ENCODE results near the gene ATXN7L1.

The ATXN7L1 gene

DNA sequence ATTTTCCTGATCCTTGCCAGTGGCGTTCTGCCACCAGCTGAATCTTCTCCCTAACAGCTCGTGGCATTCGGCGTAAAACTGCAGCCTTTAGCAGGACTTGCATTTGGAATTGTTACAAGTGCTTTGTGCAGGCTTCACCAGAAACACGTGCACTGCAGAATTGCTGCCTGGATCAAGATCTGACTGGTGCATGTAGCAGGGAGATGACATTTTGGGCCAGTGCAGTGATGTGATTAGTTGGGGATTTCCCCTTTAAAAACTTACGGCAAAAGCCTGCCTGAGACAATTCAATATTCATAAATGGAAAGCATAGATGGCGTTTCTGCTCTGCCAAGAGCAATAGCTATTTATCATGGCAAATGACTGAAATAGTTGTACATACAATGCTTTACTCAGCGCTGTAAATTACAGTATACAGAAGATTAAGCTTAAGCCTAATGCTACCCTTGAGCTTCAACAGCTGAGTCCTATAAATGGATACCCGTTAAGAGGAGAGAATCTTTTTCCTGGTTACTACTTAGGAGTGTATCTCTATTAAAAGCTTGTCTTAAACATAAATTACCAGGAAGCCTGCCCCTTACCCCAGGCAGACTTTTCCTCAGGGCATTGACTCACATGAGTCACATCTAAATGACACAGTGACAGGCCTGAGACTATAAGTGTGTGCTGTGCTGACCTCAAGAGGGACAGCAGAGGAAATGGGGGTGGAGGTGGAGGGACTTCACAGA, 106.3 kb downstream of the ATXN7L1 start:
- ChIA-PET CTCF (interaction anchor here (0.6 kb wide), 1 partner anchor 269 kb away, joined by 4 read pairs; no protein-coding TSS in a partner anchor), POLR2A (no interaction called here)
- DNase-seq (ENCODE audit: extremely low spot score) = no peak
- TF ChIP-seq NFRKB (IDR thresholded peaks at IDR 0.05) (no peak), BHLHE40 (IDR thresholded peaks at IDR 0.05; ENCODE audit: borderline replicate concordance) (no peak)

DNA sequence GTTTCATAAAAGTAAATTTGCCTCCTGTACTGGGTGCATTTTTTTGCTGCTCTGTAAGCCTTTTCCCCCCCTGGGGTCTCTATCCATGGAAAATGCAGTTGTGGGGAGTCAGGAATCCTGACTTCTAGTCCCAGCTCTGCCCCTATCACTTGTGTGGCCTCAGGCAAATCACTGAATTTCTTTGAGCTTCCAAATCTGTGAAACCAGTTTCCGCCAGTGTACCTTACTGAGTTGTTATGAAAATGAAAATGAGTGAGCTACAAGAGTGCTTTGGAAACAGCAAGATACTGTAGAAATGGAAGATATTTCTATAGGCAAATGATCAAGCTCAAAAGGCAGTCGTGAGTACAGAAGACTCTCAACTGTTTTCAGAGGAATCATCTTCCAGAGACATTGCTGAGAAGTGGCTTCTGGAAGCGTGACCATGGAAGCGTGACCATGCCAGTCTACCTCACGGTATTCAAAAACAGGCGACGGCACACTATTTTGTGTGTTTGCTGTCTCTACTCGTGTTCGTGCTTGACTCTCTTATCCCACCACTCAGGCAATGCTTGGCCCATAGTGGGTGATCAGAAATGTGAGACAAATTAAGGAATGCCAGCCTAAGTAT, 107.4 kb downstream of the ATXN7L1 start:
- TF ChIP-seq ZNF384 (IDR thresholded peaks at IDR 0.05) (no peak), CTBP1 (IDR thresholded peaks at IDR 0.05; ENCODE audit: borderline replicate concordance) (no peak), LEF1 (IDR thresholded peaks at IDR 0.05; ENCODE audit: borderline replicate concordance) (no peak), SUZ12 (IDR thresholded peaks at IDR 0.05) (no peak), FOXK2 (IDR thresholded peaks at IDR 0.05) (no peak), SP1 (IDR thresholded peaks at IDR 0.05) (no peak), ARNT (IDR thresholded peaks at IDR 0.05) (no peak), NFRKB (IDR thresholded peaks at IDR 0.05) (no peak), L3MBTL2 (conservative IDR thresholded peaks at IDR 0.05) (no peak), BHLHE40 (IDR thresholded peaks at IDR 0.05; ENCODE audit: borderline replicate concordance) (no peak), HDGF (IDR thresholded peaks at IDR 0.05; ENCODE audit: borderline replicate concordance) (no peak), FOXA1 (IDR thresholded peaks at IDR 0.05) (no peak), TARDBP (IDR thresholded peaks at IDR 0.05) (no peak), ELF4 (IDR thresholded peaks at IDR 0.05) (no peak), FOXM1 (IDR thresholded peaks at IDR 0.05; ENCODE audit: borderline replicate concordance) (no peak)
- TF ChIP-seq, protein P1, sequence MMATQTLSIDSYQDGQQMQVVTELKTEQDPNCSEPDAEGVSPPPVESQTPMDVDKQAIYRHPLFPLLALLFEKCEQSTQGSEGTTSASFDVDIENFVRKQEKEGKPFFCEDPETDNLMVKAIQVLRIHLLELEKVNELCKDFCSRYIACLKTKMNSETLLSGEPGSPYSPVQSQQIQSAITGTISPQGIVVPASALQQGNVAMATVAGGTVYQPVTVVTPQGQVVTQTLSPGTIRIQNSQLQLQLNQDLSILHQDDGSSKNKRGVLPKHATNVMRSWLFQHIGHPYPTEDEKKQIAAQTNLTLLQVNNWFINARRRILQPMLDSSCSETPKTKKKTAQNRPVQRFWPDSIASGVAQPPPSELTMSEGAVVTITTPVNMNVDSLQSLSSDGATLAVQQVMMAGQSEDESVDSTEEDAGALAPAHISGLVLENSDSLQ (IDR thresholded peaks at IDR 0.05) = no peak
- POLR2A ChIA-PET = no interaction called here
- DNase-seq (ENCODE audit: extremely low spot score) = no peak
- CTCF ChIA-PET = interaction anchor here (0.5 to 1.2 kb wide), 4 partner anchors 8 to 270 kb away, joined by 3 to 4 read pairs (median 4); partner anchors contain the start of gene RINT1

DNA sequence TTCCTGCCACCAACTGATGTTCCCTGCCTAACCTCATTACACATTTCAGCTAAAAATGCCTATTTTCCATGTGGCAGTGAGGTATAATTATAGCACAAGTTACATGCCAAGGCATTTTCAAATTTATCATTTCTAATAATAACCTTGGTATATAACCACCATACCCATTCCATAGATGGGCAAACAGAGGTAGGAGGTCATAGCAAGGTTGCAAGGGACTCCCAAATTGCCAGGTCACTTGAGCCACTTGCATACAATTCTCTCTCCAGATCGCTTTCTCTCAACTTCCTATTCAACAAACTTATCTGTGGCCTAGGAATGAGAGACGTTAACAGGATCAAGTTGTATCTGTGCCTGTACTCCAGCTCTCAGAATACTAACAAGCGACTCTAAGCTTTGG, 108.3 kb downstream of the ATXN7L1 start:
- ChIA-PET CTCF (no interaction called here), POLR2A (no interaction called here)
- DNase-seq (ENCODE audit: extremely low spot score) = no peak
- TF ChIP-seq ARNT (IDR thresholded peaks at IDR 0.05) = no peak
- no peak for TF ChIP-seq SUZ12 (IDR thresholded peaks at IDR 0.05)
- no peak for TF ChIP-seq L3MBTL2 (conservative IDR thresholded peaks at IDR 0.05)
- TF ChIP-seq HDGF (IDR thresholded peaks at IDR 0.05; ENCODE audit: borderline replicate concordance) = no peak
- TF ChIP-seq TARDBP (IDR thresholded peaks at IDR 0.05) = no peak
- TF ChIP-seq, protein P1 (IDR thresholded peaks at IDR 0.05) = no peak
- no peak for TF ChIP-seq LEF1 (IDR thresholded peaks at IDR 0.05; ENCODE audit: borderline replicate concordance)
- no peak for TF ChIP-seq NFRKB (IDR thresholded peaks at IDR 0.05)
- no peak for TF ChIP-seq FOXK2 (IDR thresholded peaks at IDR 0.05)
- TF ChIP-seq BHLHE40 (IDR thresholded peaks at IDR 0.05; ENCODE audit: borderline replicate concordance) = no peak
- no peak for TF ChIP-seq ELF4 (IDR thresholded peaks at IDR 0.05)
- no peak for TF ChIP-seq FOXA1 (IDR thresholded peaks at IDR 0.05)
- TF ChIP-seq FOXM1 (IDR thresholded peaks at IDR 0.05; ENCODE audit: borderline replicate concordance) = no peak
- no peak for TF ChIP-seq ZNF384 (IDR thresholded peaks at IDR 0.05)
- TF ChIP-seq SP1 (IDR thresholded peaks at IDR 0.05) = no peak
- no peak for TF ChIP-seq CTBP1 (IDR thresholded peaks at IDR 0.05; ENCODE audit: borderline replicate concordance)

DNA sequence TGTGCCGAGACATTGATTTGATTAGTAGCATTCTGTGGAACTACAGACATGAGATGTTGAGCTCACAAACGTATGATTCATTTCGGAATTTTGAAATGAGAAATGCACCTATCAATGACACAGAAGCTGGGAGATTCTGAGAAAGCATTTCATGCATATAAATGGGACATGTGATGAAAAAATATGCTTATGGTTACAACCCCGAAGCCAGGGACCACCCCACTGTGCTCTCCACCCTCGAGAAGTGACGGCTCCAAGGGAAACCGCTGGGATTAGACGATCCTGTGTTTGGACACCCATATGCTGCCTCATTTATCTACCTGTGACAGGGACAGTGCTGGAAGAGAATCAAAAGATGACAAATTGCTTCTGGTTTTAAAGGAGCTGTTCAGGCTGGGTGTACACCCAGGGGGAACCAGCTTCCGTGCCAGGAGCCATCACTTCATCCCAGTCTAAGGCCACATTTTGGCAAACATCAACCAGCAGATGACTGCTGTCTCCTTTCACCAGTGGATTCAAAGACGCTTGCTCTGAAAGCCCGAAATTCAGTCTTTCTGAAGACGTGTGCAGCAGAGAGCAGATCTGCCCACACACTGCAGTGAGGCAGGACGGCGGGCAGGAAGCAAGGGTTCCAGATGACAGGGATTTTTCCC, 109.9 kb downstream of the ATXN7L1 start:
- ChIA-PET CTCF (interaction anchor here (0.6 to 2.8 kb wide), 6 partner anchors 9 to 168 kb away, joined by 3 to 11 read pairs (median 3); no protein-coding TSS in a partner anchor), POLR2A (no interaction called here)
- no peak for DNase-seq (ENCODE audit: extremely low spot score)
- TF ChIP-seq L3MBTL2 (conservative IDR thresholded peaks at IDR 0.05) = no peak
- TF ChIP-seq CTBP1 (IDR thresholded peaks at IDR 0.05; ENCODE audit: borderline replicate concordance) = no peak
- no peak for TF ChIP-seq SP1 (IDR thresholded peaks at IDR 0.05)
- TF ChIP-seq FOXK2 (IDR thresholded peaks at IDR 0.05) = no peak
- TF ChIP-seq, protein P1 (IDR thresholded peaks at IDR 0.05) = no peak

DNA sequence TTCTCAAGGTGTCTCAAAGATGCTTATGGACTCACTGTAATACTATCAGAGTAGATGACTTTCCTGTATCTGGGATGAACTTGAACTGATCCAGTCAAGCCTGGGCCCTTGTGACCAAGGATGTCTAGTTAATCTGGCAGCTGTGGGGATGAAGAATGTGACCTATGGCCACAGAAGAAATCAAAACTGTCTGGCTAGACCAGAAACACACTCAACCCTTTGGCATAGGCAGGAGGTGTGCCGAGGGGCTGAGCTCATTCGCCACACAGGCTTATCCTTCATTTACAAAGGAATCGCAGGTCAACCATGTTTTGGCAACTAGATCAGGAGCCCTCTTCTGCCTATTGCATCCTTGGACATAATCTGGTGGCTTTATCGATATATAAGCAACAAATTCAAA, 110.6 kb downstream of the ATXN7L1 start:
- ChIA-PET CTCF (interaction anchor here (0.6 to 2.8 kb wide), 6 partner anchors 13 to 277 kb away, joined by 3 to 11 read pairs (median 4); no protein-coding TSS in a partner anchor), POLR2A (no interaction called here)
- DNase-seq (ENCODE audit: extremely low spot score) = no peak
- no peak for TF ChIP-seq NFRKB (IDR thresholded peaks at IDR 0.05)
- no peak for TF ChIP-seq ZNF384 (IDR thresholded peaks at IDR 0.05)
- no peak for TF ChIP-seq SP1 (IDR thresholded peaks at IDR 0.05)
- TF ChIP-seq LEF1 (IDR thresholded peaks at IDR 0.05; ENCODE audit: borderline replicate concordance) = no peak
- no peak for TF ChIP-seq L3MBTL2 (conservative IDR thresholded peaks at IDR 0.05)
- no peak for TF ChIP-seq SUZ12 (IDR thresholded peaks at IDR 0.05)
- TF ChIP-seq FOXM1 (IDR thresholded peaks at IDR 0.05; ENCODE audit: borderline replicate concordance) = no peak

DNA sequence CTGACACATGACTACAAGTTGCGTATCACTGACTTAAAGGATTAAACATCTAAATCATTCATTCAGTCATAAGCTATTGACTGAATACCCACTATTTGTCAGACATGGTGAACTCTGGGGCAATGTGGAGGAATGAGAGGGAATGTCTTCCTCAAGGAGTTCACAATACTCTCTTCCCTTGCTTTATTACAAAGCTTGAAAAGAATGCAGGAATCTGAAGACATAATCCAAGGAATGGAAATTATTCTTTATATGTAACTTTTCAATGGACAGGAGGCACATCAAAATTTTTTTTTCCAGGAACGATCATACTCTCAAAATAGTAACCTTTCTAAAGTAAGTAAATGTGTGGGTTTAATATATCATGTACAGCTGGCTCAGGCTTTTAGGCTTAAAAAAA, 111.9 kb downstream of the ATXN7L1 start:
- ChIA-PET CTCF (interaction anchor here (0.7 to 2.8 kb wide), 7 partner anchors 11 to 283 kb away, joined by 3 to 11 read pairs (median 3); no protein-coding TSS in a partner anchor), POLR2A (no interaction called here)
- TF ChIP-seq FOXM1 (IDR thresholded peaks at IDR 0.05; ENCODE audit: borderline replicate concordance) (no peak), LEF1 (IDR thresholded peaks at IDR 0.05; ENCODE audit: borderline replicate concordance) (no peak), ARNT (IDR thresholded peaks at IDR 0.05) (no peak)
- DNase-seq (ENCODE audit: extremely low spot score) = no peak

All from HEK293T (cell line).